Activated T-cell treated with anti-CD3 and anti-CD28 coated beads for 24 hours (primary cell): ENCODE measurements around the gene SCP2.

Experiments
- DNase-seq: peaks from one replicate; pipeline ENCODE4 v3.0.0-alpha.2; 2020; ENCODE audit warnings: low read depth

The SCP2 gene

GRCh38 chr1:53068314-53069099 lies 141.4 kb downstream of the SCP2 start:
- DNase-seq: no peak

DNA sequence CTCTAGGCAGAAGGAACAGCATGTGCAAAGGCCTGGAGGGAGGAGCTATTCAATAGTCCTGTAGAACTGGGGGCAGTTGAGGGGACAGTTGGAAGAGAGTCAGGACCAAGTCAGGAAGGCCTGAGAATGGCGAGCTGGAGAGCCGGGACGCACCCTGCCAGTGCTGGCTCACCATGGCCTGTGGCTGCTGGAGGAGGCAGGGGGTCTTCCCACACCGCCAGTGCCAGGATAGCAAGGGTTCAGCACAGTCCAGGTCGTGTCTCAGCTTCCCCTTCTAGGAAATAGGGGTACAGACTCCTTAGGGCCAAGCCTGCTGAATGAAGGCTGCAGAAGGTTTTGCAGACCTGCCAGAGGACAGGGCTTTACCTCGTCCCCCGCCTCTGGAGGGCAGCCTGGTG lies 142.2 kb downstream of the SCP2 start:
- no peak for DNase-seq

GRCh38 chr1:53069663-53070327 lies 142.7 kb downstream of the SCP2 start:
- DNase-seq: no peak

- DNase-seq: no peak
These were observed 143.5 kb downstream of the SCP2 start for GRCh38 chr1:53070621-53071020.

GRCh38 chr1:53071167-53071865 lies 144.2 kb downstream of the SCP2 start:
- no peak for DNase-seq

DNA sequence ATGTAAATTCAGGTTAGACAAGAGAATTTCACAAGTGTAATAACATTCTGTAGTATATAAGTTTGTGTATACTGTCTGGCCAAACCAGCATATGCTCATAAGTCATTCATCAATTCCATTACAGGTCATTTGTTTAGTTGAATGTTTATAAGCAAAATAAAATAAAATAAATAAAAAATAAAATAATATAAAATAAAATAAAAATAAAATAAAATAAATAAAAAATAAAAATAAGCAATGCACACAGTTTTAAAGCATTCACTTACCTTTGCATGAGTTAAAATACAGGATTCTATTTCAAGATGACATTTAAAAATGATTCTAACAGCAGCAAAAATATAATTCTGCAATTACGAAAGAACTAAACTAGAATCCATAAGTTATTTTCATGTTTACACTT lies 144.8 kb downstream of the SCP2 start:
- DNase-seq: no peak

DNA sequence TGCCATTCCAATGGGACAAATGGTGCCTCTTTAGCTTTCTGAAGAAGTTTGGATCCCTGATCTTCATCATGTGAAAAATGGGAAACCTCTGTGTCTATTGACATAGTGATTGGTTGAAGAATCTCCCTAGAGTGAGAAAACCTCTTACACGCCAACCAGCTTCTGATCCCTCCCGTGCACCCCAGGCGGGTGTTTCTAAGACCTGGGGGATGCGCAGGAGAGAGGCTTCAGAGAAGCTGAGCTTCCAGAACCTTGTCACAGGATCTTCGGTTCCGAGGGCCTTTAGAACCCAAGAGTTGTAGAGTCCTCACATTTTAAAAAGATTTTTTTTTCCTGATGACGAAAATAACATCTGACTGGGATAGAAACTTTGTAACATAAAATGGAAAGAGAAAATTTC lies 146.2 kb downstream of the SCP2 start:
- DNase-seq: no peak

- DNase-seq: no peak
These were observed 146.8 kb downstream of the SCP2 start for GRCh38 chr1:53073868-53074311.

GRCh38 chr1:53074313-53075154 lies 147.5 kb downstream of the SCP2 start:
- DNase-seq: no peak

GRCh38 chr1:53075206-53075605 lies 148.1 kb downstream of the SCP2 start:
- no peak for DNase-seq

- DNase-seq: no peak
These were observed 148.7 kb downstream of the SCP2 start for GRCh38 chr1:53075761-53076163.

- no peak for DNase-seq
These were observed 149.1 kb downstream of the SCP2 start for GRCh38 chr1:53076165-53076564.

DNA sequence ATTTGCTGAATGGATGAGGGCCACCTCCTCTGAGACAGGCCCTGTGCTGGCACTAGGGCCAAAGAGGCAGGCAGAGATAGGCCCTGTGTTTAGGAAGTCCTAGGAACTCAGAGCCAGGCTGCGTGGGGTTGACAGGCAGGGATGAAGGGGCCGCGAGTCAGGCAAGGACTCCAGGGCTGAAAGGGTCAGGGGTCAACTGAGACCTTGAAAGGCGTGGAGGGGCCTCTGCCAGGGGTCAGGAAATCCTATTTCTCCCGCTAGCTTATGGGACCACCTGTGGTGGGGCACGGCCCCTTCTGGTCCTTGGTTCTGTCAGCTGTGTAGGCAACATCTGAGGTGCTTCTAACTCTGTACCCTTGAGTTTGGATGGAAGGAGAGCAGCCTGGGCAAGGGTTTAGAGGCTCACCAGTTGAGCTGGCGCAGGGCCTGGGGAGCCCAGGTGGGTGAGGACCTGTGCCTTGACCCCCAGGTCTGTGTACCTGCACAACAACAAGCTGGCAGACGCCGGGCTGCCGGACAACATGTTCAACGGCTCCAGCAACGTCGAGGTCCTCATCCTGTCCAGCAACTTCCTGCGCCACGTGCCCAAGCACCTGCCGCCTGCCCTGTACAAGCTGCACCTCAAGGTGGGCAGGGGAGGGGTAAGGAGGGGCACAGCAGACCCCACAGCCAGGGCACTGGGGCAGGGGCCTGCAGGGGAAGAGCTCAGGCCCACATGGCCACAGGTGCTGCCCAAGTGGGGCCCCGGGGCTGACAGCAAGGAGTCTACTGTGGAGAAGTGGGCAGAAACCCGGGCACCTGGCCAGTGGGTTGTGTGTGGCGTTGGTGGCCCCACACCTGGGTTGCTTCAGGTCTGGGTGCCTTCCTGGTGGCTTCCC lies 149.9 kb downstream of the SCP2 start:
- DNase-seq: no peak

DNA sequence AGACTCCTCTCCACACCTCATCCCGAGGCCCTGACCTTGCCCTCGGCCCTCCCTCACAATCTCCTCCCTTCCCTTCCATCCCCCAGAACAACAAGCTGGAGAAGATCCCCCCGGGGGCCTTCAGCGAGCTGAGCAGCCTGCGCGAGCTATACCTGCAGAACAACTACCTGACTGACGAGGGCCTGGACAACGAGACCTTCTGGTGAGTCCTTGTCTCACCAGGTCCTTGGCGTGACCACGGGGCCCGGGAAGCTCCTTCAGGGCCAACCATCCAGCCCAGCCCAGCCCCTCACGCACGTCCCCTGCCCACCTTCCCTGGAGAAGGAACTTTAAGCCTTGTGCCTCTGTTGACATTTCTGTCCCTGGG lies 150.5 kb downstream of the SCP2 start:
- no peak for DNase-seq

- no peak for DNase-seq
These were observed 151.4 kb downstream of the SCP2 start for GRCh38 chr1:53078333-53079101.

GRCh38 chr1:53079251-53079650 lies 152.2 kb downstream of the SCP2 start:
- no peak for DNase-seq

- no peak for DNase-seq
These were observed 153.0 kb downstream of the SCP2 start for GRCh38 chr1:53080041-53080440.

GRCh38 chr1:53080769-53081168 lies 153.7 kb downstream of the SCP2 start:
- DNase-seq: no peak

- DNase-seq: no peak
These were observed 154.4 kb downstream of the SCP2 start for GRCh38 chr1:53081384-53082066.
